GM21786 (cell line): ENCODE data around the gene DPY30.
"Not testable (repeated sequence)": the region's sequence is repeated elsewhere in the genome, so short reads cannot be mapped to it uniquely, and the experiment has no call there.

Source experiments
- ATAC-seq: cut with Tn5 transposase; IDR thresholded peaks from one replicate; pipeline ENCODE4 v1.9.1; 2021; ENCODE audit not compliant: unreplicated experiment

The DPY30 gene

GRCh38 chr2:32039447-32040219 lies at the start of gene DPY30:
TSS of gene DPY30 (minus strand) at chr2:32039805. CDS start at chr2:32039456, 349 bp downstream.
- ATAC-seq = peak; percentile 92

GRCh38 chr2:32074134-32074506 lies 34.5 kb upstream of the DPY30 start:
- no peak for ATAC-seq

- no peak for ATAC-seq
Observed at GRCh38 chr2:32067549-32067948, 27.9 kb upstream of the DPY30 start.

- ATAC-seq = no peak
Observed at GRCh38 chr2:32064713-32065112, 25.1 kb upstream of the DPY30 start.

GRCh38 chr2:32064021-32064601 lies 24.5 kb upstream of the DPY30 start:
- ATAC-seq = peak; percentile 12

- peak; percentile 96 for ATAC-seq
Observed at GRCh38 chr2:32063310-32064020, 23.9 kb upstream of the DPY30 start, which contains the start of gene SPAST. TSS of gene SPAST (plus strand) at chr2:32063556. CDS start at chr2:32063832, 276 bp downstream.

- no peak for ATAC-seq
Observed at GRCh38 chr2:32061973-32062861, 22.6 kb upstream of the DPY30 start.

- no peak for ATAC-seq
Observed at GRCh38 chr2:32061430-32061829, 21.8 kb upstream of the DPY30 start.

GRCh38 chr2:32060266-32060665 lies 20.7 kb upstream of the DPY30 start:
- no peak for ATAC-seq

GRCh38 chr2:32058130-32058529 lies 18.5 kb upstream of the DPY30 start:
- no peak for ATAC-seq

GRCh38 chr2:32054583-32054982 lies 15.0 kb upstream of the DPY30 start:
- not testable (repeated sequence) for ATAC-seq

GRCh38 chr2:32051836-32052439 lies 12.3 kb upstream of the DPY30 start:
- ATAC-seq = no peak

- no peak for ATAC-seq
Observed at GRCh38 chr2:32043561-32043960, 4.0 kb upstream of the DPY30 start.

GRCh38 chr2:32034198-32034887 lies 5.3 kb downstream of the DPY30 start:
- not testable (repeated sequence) for ATAC-seq

- not testable (repeated sequence) for ATAC-seq
Observed at GRCh38 chr2:32018789-32019482, 20.7 kb downstream of the DPY30 start.

- ATAC-seq = no peak
Observed at GRCh38 chr2:32012872-32013271, 26.7 kb downstream of the DPY30 start.

GRCh38 chr2:32011485-32011960 lies 28.1 kb downstream of the DPY30 start:
- no peak for ATAC-seq

GRCh38 chr2:32010670-32011484 lies 28.7 kb downstream of the DPY30 start, which contains the start of gene MEMO1:
TSS of gene MEMO1 (minus strand) at chr2:32011008. CDS start at chr2:32010247, 761 bp downstream.
- ATAC-seq = peak; percentile 57
